PC-3 (cell line): ENCODE measurements around the gene C9orf85. TPM values are rescaled to one million over a fixed set of nuclear protein-coding genes. Genes with fewer than 3 reads are reported as not detected.
A peak's percentile ranks its signal among the peaks of the same experiment; 100 is the strongest.

Source experiments
- ATAC-seq: fragments of 200-7000 bp; cut with Tn5 transposase; 2 replicates; pipeline ENCODE4 v1.9.1; 2020; ENCODE audit warnings: mild to moderate bottlenecking, moderate library complexity
- BruUV-seq: library from RNA; stranded (reverse); fragments of 400-500 nt; replicated peaks from 2 replicates; lab custom pipeline; 2021; lab: Mats Ljungman, UMichigan
- CTCF ChIA-PET: fragments of 300-600 bp; sonication (Branson Sonifier 250); formaldehyde crosslinking; loops from one replicate; lab custom pipeline; 2022; ENCODE audit warnings: antibody characterized with exemption; lab: Charles Lee
- POLR2A ChIA-PET: fragments of 300-600 bp; sonication (Branson Sonifier 250); formaldehyde crosslinking; loops from one replicate; lab custom pipeline; 2022; ENCODE audit warnings: antibody characterized with exemption; ENCODE audit not compliant: unreplicated experiment; lab: Charles Lee
- DNase-seq: peaks from one replicate; pipeline ENCODE4 v3.0.0-alpha.2; 2015
- H2AFZ ChIP-seq: fragments of 300-600 bp; sonication (generic); 2 replicates; pipeline ENCODE4 v1.6.0; 2016; ENCODE audit warnings: antibody characterized with exemption, low read length
- H3F3A ChIP-seq: fragments of 300-600 bp; sonication (generic); one replicate; pipeline ENCODE4 v1.6.0; 2017; ENCODE audit warnings: antibody characterized with exemption, low read length, control low read depth, mild to moderate bottlenecking; ENCODE audit not compliant: unreplicated experiment
- H3K27ac ChIP-seq: fragments of 300-600 bp; sonication (generic); 2 replicates; pipeline ENCODE4 v1.5.1; 2016; ENCODE audit warnings: mild to moderate bottlenecking, low read length
- H3K27me3 ChIP-seq: fragments of 300-600 bp; sonication (generic); 2 replicates; pipeline ENCODE4 v1.6.1; 2016; ENCODE audit warnings: low read length, mixed read lengths
- H3K36me3 ChIP-seq: fragments of 300-600 bp; sonication (generic); 2 replicates; pipeline ENCODE4 v1.6.1; 2016; ENCODE audit warnings: low read depth, mixed run types, low read length, mixed read lengths
- H3K4me1 ChIP-seq: fragments of 300-600 bp; sonication (generic); 2 replicates; pipeline ENCODE4 v1.5.1; 2016; ENCODE audit warnings: low read length; ENCODE audit not compliant: insufficient read depth
- H3K4me2 ChIP-seq: fragments of 300-600 bp; sonication (generic); 2 replicates; pipeline ENCODE4 v1.6.0; 2016; ENCODE audit warnings: low read length
- H3K4me3 ChIP-seq: fragments of 300-600 bp; sonication (generic); 2 replicates; pipeline ENCODE4 v1.5.1; 2016; ENCODE audit warnings: mild to moderate bottlenecking, low read length, mixed read lengths
- H3K79me2 ChIP-seq: fragments of 300-600 bp; sonication (generic); 2 replicates; pipeline ENCODE4 v1.6.1; 2017; ENCODE audit warnings: low read length, mixed read lengths
- H3K9ac ChIP-seq: fragments of 300-600 bp; sonication (generic); 2 replicates; pipeline ENCODE4 v1.6.0; 2016; ENCODE audit warnings: mild to moderate bottlenecking, low read length
- H3K9me2 ChIP-seq: fragments of 300-600 bp; sonication (generic); replicated peaks from 2 replicates; pipeline ENCODE4 v1.6.1; 2016; ENCODE audit warnings: mixed run types, low read length, mixed read lengths
- H3K9me3 ChIP-seq: fragments of 300-600 bp; sonication (generic); 2 replicates; pipeline ENCODE4 v1.6.1; 2016; ENCODE audit warnings: low read length, mixed read lengths
- H4K20me1 ChIP-seq: fragments of 300-600 bp; sonication (generic); 2 replicates; pipeline ENCODE4 v1.6.1; 2016; ENCODE audit warnings: low read length, mixed read lengths
- EZH2 ChIP-seq: fragments of 300-600 bp; sonication (generic); IDR thresholded peaks from one replicate; pipeline ENCODE4 v1.6.1; 2017; ENCODE audit warnings: antibody characterized with exemption, mild to moderate bottlenecking, low read length; ENCODE audit not compliant: unreplicated experiment
- EZH2phosphoT487 ChIP-seq: fragments of 300-600 bp; sonication (generic); IDR thresholded peaks from 2 replicates; pipeline ENCODE4 v1.6.1; 2018; ENCODE audit warnings: mild to moderate bottlenecking, antibody characterized with exemption, low read length, borderline replicate concordance
- intact Hi-C: fragments of 100-400 bp; cut with micrococcal nuclease; formaldehyde crosslinking; loops from 2 replicates; pipeline ENCODE4 v1.9.0; 2023
- total RNA-seq: library from RNA; depleted of rRNA; stranded (reverse); fragments of >200 nt; gene quantifications from 2 replicates; pipeline ENCODE4 v1.2.3, GENCODE V29; 2014
- TF ChIP-seq, protein P1 (sequence below): fragments of 300-600 bp; sonication (generic); conservative IDR thresholded peaks from 2 replicates; pipeline ENCODE4 v1.5.1; 2017; ENCODE audit warnings: antibody characterized with exemption, low read depth, mild to moderate bottlenecking, low read length

Gene C9orf85
- total RNA-seq, 1 experiment from 2014 or later = 7.9 TPM

DNA sequence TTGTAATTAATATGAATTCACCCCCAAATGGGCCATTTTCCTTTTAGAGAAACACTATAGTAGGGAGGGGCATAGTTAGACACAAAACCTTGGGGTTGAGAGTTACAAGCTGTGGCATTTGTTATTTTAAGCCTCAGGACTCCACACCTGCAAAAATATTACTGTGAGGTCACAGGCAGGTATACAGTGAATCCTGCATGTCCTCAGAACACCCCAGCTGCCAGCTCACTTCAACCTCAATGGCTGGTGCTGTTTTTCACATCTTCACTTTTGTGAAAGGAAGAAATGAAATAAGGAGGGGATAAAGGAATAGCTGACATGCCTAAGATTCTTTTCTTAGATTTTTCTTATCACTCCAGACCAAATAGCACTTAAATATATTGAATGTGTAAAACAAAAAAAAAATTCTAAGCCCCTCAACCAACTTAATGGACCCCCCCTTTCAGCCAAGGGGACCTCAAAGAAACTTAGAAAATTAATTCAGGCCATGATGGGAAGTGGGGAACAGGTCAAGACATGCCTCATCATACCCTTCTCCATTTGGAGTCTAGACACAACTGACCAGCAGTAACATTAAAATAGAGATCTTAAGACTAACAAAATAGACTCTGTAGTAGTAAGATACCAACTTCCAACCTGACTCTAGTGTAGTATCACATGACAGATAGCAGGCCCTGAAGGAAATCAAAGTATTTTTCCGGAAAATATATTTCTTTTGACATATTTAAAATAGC is 9.2 kb downstream of the C9orf85 start:
- H3K79me2 ChIP-seq = peaks cover 63% of the 10 kb centered on the region
- H3K4me2 ChIP-seq = no peak overlapping the region
- peaks cover 13% of the 10 kb centered on the region for H3K4me1 ChIP-seq
- ATAC-seq (no peak), DNase-seq (no peak)
- H3K27me3 ChIP-seq = no peaks in the 10 kb centered on the region
- no peaks in the 10 kb centered on the region for H3F3A ChIP-seq
- intact Hi-C loops = no loop called here
- CTCF ChIA-PET = no interaction called here
- no peak overlapping the region for H3K9ac ChIP-seq
- peaks cover 2% of the 10 kb centered on the region; the same call in 1 of the 2 replicates for H3K36me3 ChIP-seq
- TF ChIP-seq EZH2phosphoT487 (no peak), EZH2 (no peak)
- TF ChIP-seq, protein P1, sequence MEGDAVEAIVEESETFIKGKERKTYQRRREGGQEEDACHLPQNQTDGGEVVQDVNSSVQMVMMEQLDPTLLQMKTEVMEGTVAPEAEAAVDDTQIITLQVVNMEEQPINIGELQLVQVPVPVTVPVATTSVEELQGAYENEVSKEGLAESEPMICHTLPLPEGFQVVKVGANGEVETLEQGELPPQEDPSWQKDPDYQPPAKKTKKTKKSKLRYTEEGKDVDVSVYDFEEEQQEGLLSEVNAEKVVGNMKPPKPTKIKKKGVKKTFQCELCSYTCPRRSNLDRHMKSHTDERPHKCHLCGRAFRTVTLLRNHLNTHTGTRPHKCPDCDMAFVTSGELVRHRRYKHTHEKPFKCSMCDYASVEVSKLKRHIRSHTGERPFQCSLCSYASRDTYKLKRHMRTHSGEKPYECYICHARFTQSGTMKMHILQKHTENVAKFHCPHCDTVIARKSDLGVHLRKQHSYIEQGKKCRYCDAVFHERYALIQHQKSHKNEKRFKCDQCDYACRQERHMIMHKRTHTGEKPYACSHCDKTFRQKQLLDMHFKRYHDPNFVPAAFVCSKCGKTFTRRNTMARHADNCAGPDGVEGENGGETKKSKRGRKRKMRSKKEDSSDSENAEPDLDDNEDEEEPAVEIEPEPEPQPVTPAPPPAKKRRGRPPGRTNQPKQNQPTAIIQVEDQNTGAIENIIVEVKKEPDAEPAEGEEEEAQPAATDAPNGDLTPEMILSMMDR = no peak
- BruUV-seq = no TSS peak
- no peak overlapping the region for H3K4me3 ChIP-seq
- POLR2A ChIA-PET = no interaction called here
- H4K20me1 ChIP-seq = peaks cover 3% of the 10 kb centered on the region; the same call in 1 of the 2 replicates
- H2AFZ ChIP-seq = no peak overlapping the region
- H3K9me3 ChIP-seq = no peaks in the 10 kb centered on the region
- no peak overlapping the region for H3K27ac ChIP-seq
- no peaks in the 10 kb centered on the region for H3K9me2 ChIP-seq

DNA sequence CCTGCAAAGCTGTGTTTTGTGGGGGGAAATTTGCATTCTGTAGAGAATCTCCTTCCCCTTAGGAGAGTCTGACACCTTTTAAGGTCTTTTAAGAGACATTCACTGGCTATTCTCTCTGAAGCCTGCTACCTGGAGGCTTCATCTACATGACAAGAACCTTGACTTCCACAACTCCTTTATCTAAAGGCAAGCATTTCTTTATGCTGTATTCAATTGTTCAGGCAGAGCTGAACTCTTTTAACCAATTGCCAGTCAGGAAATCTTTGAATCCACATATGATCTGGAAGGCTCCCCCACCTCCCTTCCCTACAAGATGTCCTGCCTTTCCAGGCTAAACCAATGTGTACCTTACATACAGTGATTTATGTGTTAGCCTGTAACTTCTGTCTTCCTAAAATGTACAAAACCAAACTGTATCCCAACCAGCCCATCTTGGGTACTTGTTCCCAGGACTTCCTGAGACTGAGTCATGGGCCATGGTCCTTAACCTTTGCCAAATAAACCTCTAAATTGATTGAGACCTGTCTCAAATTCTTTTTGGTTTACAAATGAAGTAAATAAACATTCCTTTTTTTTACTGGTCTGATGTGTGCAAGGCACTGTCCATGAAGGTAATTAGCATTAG is 9.9 kb downstream of the C9orf85 start:
- H3K36me3 ChIP-seq = peaks cover 2% of the 10 kb centered on the region; the same call in 1 of the 2 replicates
- H3K27me3 ChIP-seq = no peaks in the 10 kb centered on the region
- ATAC-seq (peak; percentile 80), DNase-seq (peak; percentile 46)
- POLR2A ChIA-PET = interaction anchor here (0.7 kb wide), 1 partner anchor 637 kb away, joined by 5 read pairs; no protein-coding TSS in a partner anchor
- H3K4me2 ChIP-seq = 0 out of 2 replicates have a peak overlapping the region, but pooled peaks have one; percentile 13
- no TSS peak for BruUV-seq
- TF ChIP-seq, protein P1 = no peak
- no peak for TF ChIP-seq EZH2
- no peak for TF ChIP-seq EZH2phosphoT487
- no peak overlapping the region for H3K9ac ChIP-seq
- H3F3A ChIP-seq = no peaks in the 10 kb centered on the region
- CTCF ChIA-PET = no interaction called here
- no peaks in the 10 kb centered on the region for H3K9me3 ChIP-seq
- peaks cover 57% of the 10 kb centered on the region for H3K79me2 ChIP-seq
- intact Hi-C loops = no loop called here
- no peak overlapping the region for H3K4me3 ChIP-seq
- H3K9me2 ChIP-seq = no peaks in the 10 kb centered on the region
- H3K27ac ChIP-seq = no peak overlapping the region
- no peaks in the 10 kb centered on the region for H4K20me1 ChIP-seq
- H3K4me1 ChIP-seq = peaks cover 13% of the 10 kb centered on the region
- H2AFZ ChIP-seq = no peak overlapping the region
